SK-N-SH treated with all-trans-retinoic acid at 6 μM for 48 hours (cell line): Measurements from ENCODE around the gene DEGS1.

Source experiments
- ESRRG ChIP-seq: fragments of 250-450 bp; sonication (Bioruptor Pico); IDR thresholded peaks from 2 replicates; pipeline ENCODE4 v1.6.1; 2021; ENCODE audit warnings: mild to moderate bottlenecking
- ISL1 ChIP-seq: fragments of 250-450 bp; sonication (Bioruptor Pico); IDR thresholded peaks from 2 replicates; pipeline ENCODE4 v2.1.2; 2022; ENCODE audit warnings: mild to moderate bottlenecking, moderate library complexity
- TCF4 ChIP-seq: fragments of 250-450 bp; sonication (Bioruptor Pico); IDR thresholded peaks from 2 replicates; pipeline ENCODE4 v1.8.0; 2021; ENCODE audit warnings: mild to moderate bottlenecking, moderate library complexity, borderline replicate concordance
- TF ChIP-seq, protein P1 (sequence below): fragments of 250-450 bp; sonication (Bioruptor Pico); IDR thresholded peaks from 2 replicates; pipeline ENCODE4 v1.5.1; 2020; ENCODE audit warnings: low read depth, mild to moderate bottlenecking, moderate library complexity

GRCh38 chr1:224180783-224181452, 2.1 kb upstream of the DEGS1 start:
- TF ChIP-seq, protein P1, sequence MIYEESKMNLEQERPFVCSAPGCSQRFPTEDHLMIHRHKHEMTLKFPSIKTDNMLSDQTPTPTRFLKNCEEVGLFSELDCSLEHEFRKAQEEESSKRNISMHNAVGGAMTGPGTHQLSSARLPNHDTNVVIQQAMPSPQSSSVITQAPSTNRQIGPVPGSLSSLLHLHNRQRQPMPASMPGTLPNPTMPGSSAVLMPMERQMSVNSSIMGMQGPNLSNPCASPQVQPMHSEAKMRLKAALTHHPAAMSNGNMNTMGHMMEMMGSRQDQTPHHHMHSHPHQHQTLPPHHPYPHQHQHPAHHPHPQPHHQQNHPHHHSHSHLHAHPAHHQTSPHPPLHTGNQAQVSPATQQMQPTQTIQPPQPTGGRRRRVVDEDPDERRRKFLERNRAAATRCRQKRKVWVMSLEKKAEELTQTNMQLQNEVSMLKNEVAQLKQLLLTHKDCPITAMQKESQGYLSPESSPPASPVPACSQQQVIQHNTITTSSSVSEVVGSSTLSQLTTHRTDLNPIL (CRISPR knock-in tag): no peak
- TF ChIP-seq TCF4 (CRISPR knock-in tag) (no peak), ESRRG (CRISPR knock-in tag) (no peak), ISL1 (CRISPR knock-in tag) (no peak)
